Astrocyte (in vitro differentiated cells and primary cell): ENCODE results near the gene CTNNA3.

Experiments used
- CTCF ChIP-seq: IDR thresholded peaks from 2 replicates; pipeline ENCODE4 v1.5.1; 2011; ENCODE audit warnings: low read depth, mild to moderate bottlenecking, inconsistent platforms, low read length, moderate library complexity; ENCODE audit not compliant: insufficient read depth
- EZH2 ChIP-seq: IDR thresholded peaks from 2 replicates; pipeline ENCODE4 v1.6.1; 2012; ENCODE audit warnings: mild to moderate bottlenecking, low read length, inconsistent platforms; ENCODE audit not compliant: insufficient read depth

- TF ChIP-seq CTCF, result no peak
- no peak for TF ChIP-seq EZH2
Observed at GRCh38 chr10:66780796-66781195, 915.2 kb downstream of the CTNNA3 start.
